NCI-H345 (cell line): Measurements from ENCODE around the gene LSS.
"Not testable (repeated sequence)": the region's sequence is repeated elsewhere in the genome, so short reads cannot be mapped to it uniquely, and the experiment has no call there.

Experiments used
- DNase-seq: peaks from one replicate; lab custom pipeline; 2025; lab: John Stamatoyannopoulos, UW

The LSS gene

DNA sequence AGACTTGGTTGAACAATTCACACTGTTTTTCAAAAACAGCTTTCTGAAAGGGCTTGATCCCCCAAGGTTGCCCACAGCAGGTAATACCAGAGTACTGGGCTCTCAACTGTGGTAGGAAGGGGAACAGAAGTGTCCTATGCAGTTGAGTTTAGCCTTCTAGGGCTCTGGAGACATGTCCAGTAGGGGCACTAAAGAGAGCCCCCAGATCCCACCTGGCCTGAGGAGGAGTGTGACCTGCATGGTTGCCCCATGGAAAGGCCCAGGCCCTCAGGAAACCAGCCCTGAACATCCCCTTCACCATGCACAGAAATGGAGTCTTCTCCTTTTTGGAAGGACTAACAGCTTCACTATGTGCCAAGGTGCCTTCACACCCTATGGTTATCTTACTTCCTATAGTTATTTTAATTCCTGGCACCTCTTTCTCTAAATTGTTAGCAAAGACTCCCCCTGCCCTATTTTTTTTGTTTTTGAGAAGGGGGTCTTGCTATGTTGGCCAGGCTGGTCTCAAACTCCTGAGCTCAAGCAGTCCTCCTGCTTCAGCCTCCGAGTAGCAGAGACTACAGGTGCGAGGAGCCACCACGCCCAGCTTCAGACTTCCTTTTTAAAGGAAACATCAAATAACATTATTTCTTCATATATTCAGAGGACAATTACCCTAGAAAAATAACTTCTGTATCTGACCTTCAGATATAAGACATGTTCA, 16.8 kb upstream of the LSS start:
- no peak for DNase-seq

DNA sequence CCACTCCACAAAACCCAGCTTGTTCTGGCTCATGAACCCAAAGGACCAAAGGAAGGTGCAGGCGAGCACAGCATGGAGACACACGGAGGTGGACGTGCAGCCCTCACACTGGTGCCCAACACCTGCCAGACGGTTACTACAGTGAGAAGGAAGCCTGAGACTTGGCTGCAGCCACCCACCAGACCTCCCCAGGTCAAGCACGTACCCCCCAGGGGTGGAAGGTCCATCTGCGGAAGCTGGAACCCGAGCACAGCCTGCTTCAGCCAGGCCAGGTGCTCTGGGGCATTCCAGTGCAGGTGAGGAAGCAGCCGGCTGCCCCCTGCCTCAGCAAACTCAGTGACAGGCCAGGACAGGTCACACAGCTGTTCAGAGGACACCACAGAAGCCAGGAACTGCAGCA, 16.0 kb upstream of the LSS start:
- no peak for DNase-seq

DNA sequence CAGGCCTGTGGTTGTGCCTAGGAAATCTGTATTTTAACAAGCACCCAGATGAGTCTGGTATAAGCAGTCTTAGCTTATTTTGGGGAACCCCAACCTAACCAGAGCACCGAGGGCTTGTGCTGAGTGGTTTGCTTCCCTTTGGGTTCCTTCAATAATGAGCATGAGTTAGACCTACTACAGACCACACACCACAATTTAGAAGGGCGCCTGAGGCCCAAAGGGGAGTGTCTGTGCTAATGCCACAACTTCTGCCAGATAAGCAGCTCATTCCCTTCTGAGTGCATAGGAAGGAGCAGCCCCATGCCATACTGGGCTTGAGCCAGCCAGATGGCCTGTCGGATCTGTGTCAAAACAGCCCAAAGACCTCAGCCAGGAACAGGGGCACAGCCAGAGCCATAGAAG, 15.4 kb upstream of the LSS start:
- DNase-seq, result no peak

DNA sequence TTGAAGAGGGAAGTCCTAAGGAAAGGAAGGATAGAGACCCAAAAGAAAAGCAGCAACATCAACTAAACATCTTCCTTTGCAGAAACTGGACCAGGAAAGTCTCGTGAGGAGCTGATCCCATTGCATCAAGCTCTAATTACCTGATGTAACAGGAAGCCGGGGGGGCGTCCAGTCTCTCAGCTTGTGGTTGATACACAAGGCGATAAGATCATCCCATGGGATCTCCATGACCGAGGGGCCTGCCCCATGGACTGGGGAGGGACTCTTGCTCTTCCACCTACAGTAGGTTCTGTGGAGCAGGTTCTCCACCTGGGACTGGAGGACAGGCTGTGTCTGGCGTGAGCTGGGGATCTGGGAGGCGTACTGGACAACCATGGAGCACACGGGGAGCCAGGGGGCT, 14.8 kb upstream of the LSS start:
- DNase-seq, result no peak

DNA sequence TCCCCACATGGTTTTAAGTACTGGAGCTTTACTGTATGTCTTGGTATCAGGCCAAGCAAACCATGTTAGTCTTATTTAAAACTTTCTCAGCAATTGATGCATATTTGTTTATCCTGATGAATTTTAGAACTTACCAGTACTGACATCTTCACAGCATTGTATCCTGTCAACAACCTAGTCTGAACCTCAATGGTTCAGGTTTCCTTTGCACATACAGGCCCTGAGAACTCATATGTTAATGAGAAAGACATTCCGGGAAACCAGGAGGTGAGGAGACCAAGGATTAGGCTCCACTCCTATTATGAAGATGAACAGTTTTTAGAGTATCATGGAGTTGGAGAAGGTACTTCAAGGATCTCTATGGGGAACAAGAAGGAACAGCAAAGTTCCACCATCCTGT, 13.0 kb upstream of the LSS start:
- DNase-seq, result not testable (repeated sequence)

DNA sequence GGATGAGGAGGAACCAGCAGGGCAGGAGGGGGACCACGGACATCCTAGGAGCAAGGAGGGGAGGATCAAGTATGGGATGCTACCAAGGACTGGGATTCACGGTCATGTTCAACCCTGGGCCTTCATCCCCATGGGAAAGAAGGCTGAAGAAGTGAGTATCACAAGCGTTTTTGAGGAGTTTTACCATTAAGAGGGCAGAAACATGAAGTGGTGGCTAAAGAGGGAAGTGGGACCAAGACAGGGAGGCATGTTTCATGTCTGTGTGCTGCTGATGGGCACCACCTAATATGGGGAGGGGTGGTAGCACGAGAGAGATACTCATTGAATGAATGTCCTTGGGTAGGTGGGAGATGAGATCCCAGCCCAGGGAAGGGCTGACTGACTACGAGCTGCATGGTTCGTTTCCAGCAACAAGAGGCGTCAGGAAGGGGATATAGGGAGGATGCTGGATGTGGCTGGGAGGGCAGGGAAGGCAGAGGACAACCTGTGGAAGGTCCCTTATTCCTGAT, 11.3 kb upstream of the LSS start:
- DNase-seq, result no peak

DNA sequence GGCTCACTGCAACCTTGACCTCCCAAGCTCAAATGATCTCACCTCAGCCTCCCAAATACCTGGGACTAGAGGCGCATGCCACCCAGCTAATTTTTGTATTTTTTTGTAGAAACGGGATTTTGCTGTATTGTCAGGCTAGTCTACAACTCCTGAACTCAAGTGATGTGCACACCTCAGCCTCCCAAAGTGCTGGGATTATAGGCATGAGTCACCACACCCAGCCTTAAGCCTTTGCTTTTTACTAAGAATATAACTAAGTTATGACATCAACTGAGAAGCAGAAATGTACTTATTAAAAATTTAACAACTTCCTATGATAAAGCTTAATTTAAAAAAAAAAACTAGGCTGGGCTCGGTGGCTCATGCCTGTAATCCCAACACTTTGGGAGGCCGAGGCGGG, 8.9 kb upstream of the LSS start:
- DNase-seq, result no peak

DNA sequence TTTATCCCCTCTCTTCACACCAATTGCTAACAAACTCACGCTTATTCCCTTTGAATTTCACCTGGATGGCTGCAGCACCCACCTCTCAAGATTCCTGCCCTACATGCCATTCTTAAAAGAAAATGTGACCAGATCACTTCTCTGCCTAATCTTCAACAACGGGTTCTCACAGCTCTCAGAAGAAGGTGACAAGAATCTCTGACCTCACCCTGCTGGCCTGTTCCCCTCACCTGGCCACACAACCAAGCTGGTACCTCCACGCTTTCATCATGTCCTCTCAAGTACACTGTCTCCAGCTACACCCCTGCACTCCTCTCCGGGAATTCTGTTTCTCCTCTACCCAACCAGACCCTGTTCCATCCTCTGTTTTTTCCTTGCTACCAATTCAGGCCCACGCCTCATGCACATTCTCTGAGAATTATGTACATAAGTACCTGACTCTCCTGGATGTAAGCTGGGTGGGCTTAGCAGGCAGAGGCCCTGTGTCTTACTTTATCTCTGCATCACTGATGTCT, 5.9 kb upstream of the LSS start:
- DNase-seq, result no peak

DNA sequence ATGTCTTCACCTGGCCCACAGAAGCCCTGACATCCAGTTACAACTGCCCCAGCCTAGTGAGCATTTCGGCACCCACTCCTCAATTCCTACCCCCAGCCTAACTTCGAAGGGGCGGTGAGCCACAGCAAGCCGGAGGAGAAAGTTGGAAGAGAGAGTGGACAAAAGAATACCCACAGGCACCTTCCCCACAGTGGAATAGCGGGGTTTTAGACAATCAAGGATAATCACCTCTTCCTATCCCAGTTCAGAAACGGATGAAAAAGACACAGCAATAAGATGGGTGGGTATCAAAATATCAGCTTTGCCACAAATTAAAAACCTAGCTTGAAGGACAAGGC, 1.3 kb upstream of the LSS start:
- no peak for DNase-seq

DNA sequence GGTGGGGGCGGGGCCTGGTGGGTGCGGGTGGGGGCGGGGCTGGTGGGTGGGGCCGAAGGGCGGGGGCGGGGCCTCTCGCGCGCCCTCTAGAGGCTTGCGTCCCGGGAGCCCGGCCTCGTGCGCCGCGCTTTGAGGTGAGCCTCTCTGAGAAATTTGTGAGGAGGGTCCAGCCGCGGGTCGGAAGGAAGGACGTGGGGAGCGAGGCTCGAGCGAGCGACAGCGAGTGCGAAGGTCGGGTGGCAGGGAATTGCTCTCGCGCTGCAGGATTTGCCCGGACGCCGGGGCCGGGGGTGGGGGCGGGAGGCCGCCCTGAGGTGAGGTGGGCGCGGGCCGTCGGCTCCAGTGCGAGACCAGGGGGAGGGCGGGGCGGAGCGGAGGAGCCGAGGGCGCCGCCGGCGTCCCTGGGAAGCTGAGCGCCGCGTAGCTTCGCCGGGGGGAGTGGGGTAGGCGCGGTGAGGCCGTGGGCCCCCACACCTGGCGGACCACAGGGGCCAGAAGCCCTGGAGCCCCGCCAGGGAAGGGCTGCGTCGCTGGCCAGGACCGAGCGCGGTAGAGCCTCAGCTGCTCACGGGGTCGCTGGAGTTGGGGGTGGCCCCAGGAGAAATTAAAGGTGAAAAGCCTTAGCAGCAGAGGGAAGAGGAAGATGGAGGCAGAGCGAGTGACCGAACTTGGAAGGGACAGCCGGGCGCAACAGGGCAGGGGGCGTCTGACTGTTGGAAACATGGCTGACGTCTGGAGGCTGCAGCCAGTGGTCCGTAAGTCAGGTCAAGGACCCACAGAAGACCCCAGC, 754 bp upstream of the LSS start:
- peak; percentile 80 for DNase-seq

DNA sequence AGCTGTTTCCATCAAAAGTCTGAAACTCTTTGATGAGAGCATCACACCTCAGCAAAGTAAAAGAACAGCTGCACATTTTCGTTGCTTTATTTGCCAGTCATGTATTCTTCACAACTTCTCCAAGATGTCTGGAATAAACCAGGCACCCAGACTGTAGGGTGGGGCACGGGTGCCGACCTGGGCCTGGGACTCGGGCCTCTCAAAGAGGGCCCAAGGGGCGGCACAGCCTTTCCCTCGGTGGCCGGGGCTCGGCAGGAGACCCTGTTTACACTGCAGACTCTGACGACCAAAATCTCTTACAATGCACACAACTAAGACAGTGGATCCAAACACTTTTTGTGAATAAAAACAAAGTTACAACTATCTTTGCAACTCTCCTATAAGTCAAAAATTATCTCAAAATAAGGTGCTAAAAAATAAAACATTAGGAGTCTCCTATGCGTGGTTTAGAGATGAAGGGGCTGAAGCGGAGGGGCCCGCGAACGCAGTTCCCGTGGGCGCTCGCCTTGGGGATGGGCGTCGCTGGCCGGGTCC, 696 bp downstream of the LSS start:
- DNase-seq, result no peak

DNA sequence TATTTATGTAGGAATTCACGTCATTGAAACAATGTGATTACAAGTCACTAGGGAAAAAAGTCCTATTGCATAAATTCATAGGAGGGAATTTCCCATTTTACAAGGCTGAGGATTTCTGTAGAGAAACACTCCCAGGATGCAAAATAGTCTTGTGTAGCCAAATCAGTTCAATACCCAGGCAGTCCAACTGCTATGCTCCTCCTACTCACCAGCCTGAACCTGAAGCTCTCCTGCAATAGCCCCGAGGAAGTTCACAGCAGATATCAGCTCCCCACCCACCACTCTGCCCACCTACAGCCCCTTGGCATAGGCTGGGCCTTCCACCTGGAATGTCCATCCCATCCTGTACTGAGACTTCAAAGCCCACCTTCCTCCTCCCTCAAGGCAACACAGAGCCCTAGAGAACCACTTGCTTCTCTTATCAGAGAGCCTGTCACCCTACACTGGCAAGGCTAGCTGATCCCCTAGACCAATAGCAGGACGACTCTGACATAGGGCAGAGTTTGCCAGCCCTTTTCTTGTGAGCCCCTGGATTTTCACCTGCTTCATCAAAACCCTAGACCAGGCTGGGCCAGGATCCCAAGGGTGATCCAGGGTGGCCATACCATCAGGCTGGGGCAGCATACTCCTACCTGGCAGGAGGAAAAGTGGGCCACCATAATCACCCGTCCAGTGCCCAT, 1.5 kb downstream of the LSS start:
- no peak for DNase-seq

DNA sequence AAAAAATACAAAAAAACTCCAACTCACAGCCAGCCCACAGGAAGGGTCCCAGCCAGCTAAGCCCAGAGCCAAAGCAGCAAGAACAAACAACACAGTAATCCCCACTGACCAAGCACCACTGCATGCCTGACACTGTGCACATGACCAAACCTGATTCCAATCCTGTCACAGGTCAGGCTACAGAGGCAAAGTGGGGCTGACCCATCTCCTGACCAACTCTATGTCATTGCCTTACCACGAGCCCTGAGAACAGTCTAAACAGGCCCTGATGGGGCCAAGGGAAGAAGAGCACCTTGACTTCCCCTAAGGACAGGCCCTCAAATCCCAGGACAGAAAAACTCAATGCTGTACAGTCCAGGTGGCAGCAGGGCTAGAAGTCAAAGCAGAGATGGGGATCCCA, 2.4 kb downstream of the LSS start:
- no peak for DNase-seq

DNA sequence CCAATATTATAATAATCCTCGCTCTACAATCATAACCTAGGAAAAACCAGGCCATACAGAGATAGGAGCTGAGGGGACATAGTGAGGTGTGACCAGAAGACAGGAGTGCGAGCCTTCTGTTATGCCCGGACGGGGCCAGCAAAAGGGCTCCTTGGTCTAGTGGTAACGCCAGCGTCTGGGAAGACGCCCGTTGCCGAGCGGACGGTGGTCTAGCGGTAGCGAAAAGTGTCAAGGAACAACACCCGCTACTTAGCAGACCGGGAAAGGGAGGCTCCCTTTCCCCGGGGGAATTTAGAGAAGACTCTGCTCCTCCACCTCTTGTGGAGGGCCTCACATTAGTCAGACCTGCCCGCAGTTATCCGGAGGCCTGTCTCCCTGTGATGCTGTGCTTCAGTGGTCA, 4.9 kb downstream of the LSS start:
- not testable (repeated sequence) for DNase-seq

DNA sequence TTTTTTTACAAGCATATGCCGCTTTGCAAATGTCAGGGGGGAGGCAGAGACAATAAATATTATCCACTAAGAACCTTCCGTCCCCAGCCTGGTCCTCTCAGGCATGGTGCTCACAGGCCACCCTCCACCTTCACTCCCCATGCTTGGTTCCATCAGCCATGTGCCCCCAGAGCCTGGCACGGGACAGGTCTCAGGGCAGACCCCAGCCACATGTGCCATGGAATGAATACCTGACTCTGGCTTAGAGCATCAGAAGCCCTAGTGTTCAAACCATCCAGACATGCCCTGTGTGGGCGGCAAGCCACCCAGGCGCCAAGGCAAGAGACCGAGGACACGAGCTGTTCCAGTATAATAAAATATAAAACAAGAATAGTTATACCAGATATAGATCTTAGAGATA, 5.4 kb downstream of the LSS start:
- no peak for DNase-seq

DNA sequence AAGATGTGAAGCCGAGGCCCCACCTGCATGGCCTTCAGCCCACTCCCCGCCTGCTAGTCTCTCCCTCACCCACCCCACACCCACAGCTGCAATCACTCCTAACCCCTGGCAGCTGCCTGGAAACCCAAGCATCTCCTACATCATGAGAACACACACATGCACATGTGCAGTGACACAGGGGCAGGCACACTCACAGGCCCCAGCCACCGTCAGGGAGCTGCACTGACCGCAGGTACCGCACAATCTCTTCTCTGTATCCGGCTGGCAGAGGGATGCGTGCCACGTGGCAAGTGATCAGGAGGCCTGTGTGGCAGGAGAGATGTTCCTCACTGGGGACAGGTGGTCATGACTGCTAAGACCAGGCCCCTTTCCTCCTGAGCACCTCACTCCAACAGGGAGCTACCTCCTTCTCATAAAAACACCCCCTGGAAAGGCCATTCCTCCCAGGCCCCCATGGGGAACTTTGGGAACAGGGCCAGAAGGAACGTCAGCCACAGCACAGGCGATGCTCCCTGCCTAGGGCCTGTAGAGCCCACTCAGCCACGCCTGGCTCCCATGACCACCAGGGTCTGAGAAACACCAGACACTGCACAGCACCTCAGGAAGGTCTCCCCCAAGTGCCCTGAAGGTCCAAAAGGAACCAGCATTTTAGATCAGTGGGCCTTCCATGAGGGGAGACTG, 6.0 kb downstream of the LSS start:
- no peak for DNase-seq

DNA sequence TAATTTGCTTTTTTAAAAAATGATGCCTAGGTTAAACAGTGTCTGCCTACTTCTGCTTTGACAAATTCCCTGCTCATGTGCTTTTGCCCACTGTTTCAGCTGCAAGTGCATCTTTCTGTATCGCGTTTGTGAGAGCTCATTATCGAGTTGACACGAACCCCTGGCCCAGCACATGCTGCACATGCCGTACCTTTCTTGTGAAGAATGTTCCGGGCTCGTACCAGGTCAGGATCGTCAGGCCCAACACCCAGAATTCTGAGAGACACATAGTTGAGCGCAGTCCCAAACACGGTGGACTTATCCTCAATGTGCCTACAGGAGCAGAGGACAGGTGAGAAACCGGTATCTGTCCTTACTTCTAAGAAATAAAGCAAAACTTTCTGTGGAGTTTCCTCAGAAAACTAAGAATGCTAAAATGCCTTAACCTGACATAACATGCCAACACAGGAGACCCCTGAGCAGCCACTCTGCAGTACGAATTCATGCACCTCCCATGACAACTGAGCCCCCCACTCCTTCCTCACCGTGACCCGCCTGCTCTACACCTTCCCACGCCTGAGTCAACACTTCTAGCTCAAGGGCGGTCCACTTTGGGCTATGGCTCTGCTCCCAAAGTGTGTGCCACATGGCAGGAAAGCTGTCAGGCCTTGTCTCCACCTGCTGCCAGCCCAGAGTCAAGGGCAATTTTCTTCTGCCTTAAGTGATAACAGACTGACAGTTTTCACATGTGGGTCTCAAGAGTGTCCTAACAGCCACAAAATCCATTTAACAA, 6.7 kb downstream of the LSS start:
- no peak for DNase-seq

DNA sequence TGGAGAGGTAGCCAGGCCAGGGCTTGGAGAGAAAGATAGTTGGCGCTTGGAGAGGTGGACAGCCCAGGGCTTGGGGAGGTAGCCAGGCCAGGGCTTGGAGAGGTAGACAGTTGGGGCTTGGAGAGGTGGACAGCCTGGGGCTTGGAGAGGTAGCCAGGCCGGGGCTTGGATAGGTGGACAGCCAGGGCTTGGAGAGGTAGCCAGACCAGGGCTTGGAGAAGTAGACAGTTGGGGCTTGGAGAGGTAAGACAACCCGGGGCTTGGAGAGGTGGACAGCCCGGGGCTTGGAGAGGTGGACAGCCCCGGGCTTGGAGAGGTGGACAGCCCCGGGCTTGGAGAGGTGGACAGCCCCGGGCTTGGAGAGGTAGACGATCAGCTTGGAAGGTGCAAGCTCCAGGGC, 7.7 kb downstream of the LSS start:
- DNase-seq, result no peak

DNA sequence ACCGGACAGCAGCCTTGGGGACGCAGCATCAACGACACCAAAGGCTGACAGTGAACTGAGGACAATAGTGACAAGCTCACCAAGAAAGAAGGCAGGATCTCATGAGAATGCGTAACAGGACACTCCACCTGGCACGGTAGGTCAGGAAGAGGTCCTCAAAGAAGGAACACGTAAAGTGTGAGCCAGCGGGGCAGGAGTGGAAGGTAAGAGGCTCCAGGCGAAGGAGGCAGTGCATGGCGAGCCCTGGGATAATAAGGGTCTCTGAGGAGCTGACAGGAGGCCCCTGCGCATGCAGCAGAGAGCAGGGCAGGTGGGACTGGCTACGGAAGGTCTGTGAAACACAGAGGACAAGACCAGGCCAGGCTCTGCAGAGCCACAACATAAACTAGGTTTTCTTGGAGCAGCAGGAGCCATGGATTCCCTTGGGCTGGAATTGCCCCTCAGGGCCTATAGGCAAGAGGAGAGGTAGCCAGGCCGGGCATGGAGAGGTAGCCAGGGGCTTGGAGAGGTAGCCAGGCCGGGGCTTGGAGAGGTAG, 8.2 kb downstream of the LSS start:
- no peak for DNase-seq

DNA sequence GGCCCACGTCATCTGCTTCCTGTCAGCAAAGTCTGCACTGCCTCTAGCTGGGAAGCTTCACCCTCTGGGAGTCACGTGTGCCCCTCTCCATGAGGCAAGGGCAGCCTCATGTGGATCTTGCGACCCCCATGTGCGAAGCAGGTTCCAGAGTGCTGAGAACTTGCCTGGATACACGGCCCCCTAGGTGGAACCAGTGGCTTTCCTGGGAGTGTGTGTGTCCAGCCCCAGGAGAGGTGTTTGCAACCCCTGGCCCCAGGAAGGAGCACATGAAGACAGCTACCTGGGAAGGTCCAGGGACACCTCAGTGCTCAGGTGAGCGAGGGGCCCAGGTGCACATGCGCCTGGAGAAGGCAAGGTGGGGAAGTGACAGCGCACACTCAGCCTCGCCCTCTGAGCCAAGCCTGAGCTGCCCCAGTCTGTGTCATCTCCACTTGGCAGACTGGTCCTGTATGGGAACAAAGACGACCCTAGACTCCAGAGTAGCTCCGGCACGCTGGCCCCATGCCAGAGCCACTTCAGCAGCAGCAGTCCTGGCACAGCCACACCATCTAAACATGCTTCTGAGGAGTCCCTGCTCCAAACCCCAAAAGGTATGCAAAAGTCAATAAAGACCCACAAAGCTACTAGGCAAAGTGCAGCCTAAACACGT, 8.9 kb downstream of the LSS start:
- peak; percentile 85 for DNase-seq
